ENCODE data around the gene ICOSLG. TPM values are rescaled to one million over a fixed set of nuclear protein-coding genes. Genes with fewer than 3 reads are reported as not detected.
A peak's percentile ranks its signal among the peaks of the same experiment; 100 is the strongest.

ICOSLG gene
- total and polyA plus RNA-seq, 2 donors = 1.3 to 2.7 TPM

- Histone ChIP-seq H3K4me3 (ENCODE audit: low read depth, low read length) (no peak overlapping the region), H3K36me3 (ENCODE audit: insufficient read depth) (no peaks in the 10 kb centered on the region), H3K4me1 (ENCODE audit: insufficient read depth) (no peaks in the 10 kb centered on the region), H3K27ac (ENCODE audit: low read depth) (no peak overlapping the region)
- 65% methylated on average over 5 of the region's 5 CpGs for WGBS
- no peak for DNase-seq (ENCODE audit: extremely low spot score)
Measured at GRCh38 chr21:44275041-44275440, 34.3 kb upstream of the ICOSLG start.

DNA sequence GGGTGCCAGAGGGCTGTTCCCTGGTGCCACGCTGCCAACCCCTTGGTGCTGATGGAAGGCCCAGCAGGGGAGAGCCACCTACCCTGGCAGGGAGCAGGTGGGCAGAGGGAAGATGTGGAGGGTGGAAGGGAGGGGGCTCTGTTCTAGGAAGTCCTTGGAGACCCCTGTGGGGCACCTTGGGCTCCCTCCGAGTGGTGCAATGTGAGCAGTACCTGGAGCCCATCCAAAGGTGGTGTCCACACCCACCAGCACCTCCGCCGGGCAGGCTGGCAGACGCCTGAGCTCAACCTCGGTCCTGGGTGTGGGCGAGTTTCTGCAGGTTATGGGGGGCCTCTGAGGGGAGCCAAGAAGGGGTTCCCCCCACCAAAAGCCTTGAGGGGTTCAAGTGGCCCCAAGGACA, 32.3 kb upstream of the ICOSLG start:
- WGBS = 87% methylated on average over 7 of the region's 7 CpGs

GRCh38 chr21:44272284-44272858, 31.6 kb upstream of the ICOSLG start:
- H3K4me1 ChIP-seq (ENCODE audit: insufficient read depth) = no peaks in the 10 kb centered on the region
- 91% methylated on average over 18 of the region's 18 CpGs for WGBS
- H3K4me3 ChIP-seq (ENCODE audit: low read depth, low read length) = no peak overlapping the region
- H3K27ac ChIP-seq (ENCODE audit: low read depth) = no peak overlapping the region
- DNase-seq (ENCODE audit: extremely low spot score) = no peak
- no peaks in the 10 kb centered on the region for H3K36me3 ChIP-seq (ENCODE audit: insufficient read depth)

More for the DNA sequence above, 32.3 kb upstream of the ICOSLG start:
- no peaks in the 10 kb centered on the region for H3K4me1 ChIP-seq (ENCODE audit: insufficient read depth)
- H3K4me3 ChIP-seq (ENCODE audit: low read depth, low read length) = no peak overlapping the region
- no peaks in the 10 kb centered on the region for H3K36me3 ChIP-seq (ENCODE audit: insufficient read depth)
- DNase-seq (ENCODE audit: extremely low spot score) = no peak
- H3K27ac ChIP-seq (ENCODE audit: low read depth) = no peak overlapping the region

- DNase-seq (ENCODE audit: extremely low spot score) = no peak
Measured at GRCh38 chr21:44271558-44272283, 31.0 kb upstream of the ICOSLG start.

DNA sequence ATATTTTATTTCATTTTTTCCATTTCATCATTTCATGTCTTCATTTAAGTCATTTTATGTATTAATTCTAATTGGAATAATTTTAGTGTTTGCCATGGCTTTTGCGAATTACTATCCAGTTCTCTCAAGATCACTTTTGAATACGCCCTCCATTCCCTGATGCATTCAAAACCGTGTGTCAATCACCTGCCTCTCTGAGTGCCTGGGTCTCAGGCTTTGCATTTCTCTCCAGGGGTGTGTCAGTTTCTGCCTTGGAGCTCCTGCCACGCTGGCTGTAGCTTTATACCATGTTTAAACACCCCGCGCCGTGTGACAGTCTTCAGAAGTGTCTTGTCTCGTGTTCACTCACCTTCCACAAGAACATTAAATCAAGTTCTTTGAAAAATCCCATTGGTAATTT, 28.3 kb upstream of the ICOSLG start:
- H3K36me3 ChIP-seq (ENCODE audit: insufficient read depth) = no peaks in the 10 kb centered on the region
- no peak overlapping the region for H3K4me3 ChIP-seq (ENCODE audit: low read depth, low read length)
- DNase-seq (ENCODE audit: extremely low spot score) = no peak
- H3K4me1 ChIP-seq (ENCODE audit: insufficient read depth) = no peaks in the 10 kb centered on the region
- WGBS = 82% methylated on average over 8 of the region's 8 CpGs
- no peak overlapping the region for H3K27ac ChIP-seq (ENCODE audit: low read depth)

More at GRCh38 chr21:44271558-44272283, 31.0 kb upstream of the ICOSLG start:
- no peak overlapping the region for H3K27ac ChIP-seq (ENCODE audit: low read depth)
- H3K4me1 ChIP-seq (ENCODE audit: insufficient read depth) = no peaks in the 10 kb centered on the region
- 83% methylated on average over 18 of the region's 18 CpGs for WGBS
- H3K36me3 ChIP-seq (ENCODE audit: insufficient read depth) = no peaks in the 10 kb centered on the region
- H3K4me3 ChIP-seq (ENCODE audit: low read depth, low read length) = no peak overlapping the region

GRCh38 chr21:44267655-44268142, 27.0 kb upstream of the ICOSLG start:
- H3K27ac ChIP-seq (ENCODE audit: low read depth) = no peak overlapping the region
- no peaks in the 10 kb centered on the region for H3K36me3 ChIP-seq (ENCODE audit: insufficient read depth)
- DNase-seq (ENCODE audit: extremely low spot score) = no peak
- 77% methylated on average over 19 of the region's 19 CpGs for WGBS
- H3K4me3 ChIP-seq (ENCODE audit: low read depth, low read length) = no peak overlapping the region
- H3K4me1 ChIP-seq (ENCODE audit: insufficient read depth) = no peaks in the 10 kb centered on the region

DNA sequence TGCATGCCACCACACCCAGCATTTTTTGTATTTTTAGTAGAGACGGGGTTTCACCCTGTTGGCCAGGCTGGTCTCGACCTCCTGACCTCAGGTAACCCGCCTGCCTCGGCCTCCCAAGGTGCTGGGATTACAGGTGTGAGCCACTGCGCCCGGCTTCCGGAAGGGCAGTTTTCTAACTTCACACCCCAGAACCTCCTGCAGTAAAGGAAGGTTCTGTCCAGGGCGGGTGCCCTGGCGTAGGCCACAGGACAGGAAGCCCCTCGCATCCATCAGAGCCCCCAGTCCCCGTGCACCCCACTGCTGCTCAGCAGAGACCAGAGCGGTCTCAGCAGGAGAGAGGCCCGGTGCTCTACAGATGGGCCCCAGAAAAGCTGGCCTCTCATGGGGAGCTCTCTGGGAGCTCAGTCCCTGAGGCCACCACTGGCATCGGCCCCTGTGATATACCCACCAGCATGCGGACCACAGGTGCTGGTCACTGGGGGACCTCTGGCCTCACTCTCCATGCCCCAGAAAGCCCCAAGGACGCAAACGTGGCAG, 25.1 kb upstream of the ICOSLG start:
- H3K27ac ChIP-seq (ENCODE audit: low read depth) = no peak overlapping the region
- no peak overlapping the region for H3K4me3 ChIP-seq (ENCODE audit: low read depth, low read length)
- DNase-seq (ENCODE audit: extremely low spot score) = no peak
- WGBS = 91% methylated on average over 17 of the region's 17 CpGs
- H3K36me3 ChIP-seq (ENCODE audit: insufficient read depth) = no peaks in the 10 kb centered on the region
- H3K4me1 ChIP-seq (ENCODE audit: insufficient read depth) = no peaks in the 10 kb centered on the region

GRCh38 chr21:44263768-44264167, 23.0 kb upstream of the ICOSLG start:
- DNase-seq (ENCODE audit: extremely low spot score) = no peak
- H3K27ac ChIP-seq (ENCODE audit: low read depth) = no peak overlapping the region
- 84% methylated on average over 4 of the region's 4 CpGs for WGBS
- H3K36me3 ChIP-seq (ENCODE audit: insufficient read depth) = no peaks in the 10 kb centered on the region
- H3K4me1 ChIP-seq (ENCODE audit: insufficient read depth) = no peaks in the 10 kb centered on the region
- H3K4me3 ChIP-seq (ENCODE audit: low read depth, low read length) = no peak overlapping the region

DNA sequence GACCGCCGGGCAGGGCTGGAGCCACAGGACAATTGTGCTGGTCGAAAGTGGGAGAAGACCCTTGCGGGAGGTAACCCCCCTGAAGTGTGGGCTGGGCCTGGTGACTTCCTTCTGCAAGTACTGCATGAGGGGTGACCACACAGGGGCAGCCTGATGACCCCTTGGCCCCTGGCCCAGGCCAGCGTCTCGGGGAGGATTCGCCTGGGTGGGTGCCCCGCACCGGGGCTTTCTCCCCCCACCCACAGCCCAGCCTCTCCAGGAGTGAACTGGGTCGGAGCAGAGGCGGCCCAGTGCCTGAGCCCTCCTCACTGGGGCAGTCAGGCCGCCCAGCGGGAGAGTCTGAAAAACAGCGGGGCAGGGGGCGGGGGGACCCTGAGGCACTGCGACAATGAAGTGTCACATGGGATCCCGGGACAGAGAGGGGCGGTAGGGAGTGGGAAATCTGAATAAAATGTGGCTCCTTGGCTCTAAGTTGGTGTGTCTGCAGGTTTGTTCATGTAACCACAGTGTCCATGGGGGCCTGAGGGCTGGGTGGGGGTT, 22.5 kb upstream of the ICOSLG start:
- 57% methylated on average over 18 of the region's 18 CpGs for WGBS
- Histone ChIP-seq H3K36me3 (ENCODE audit: insufficient read depth) (no peaks in the 10 kb centered on the region), H3K27ac (ENCODE audit: low read depth) (no peak overlapping the region), H3K4me3 (ENCODE audit: low read depth, low read length) (no peak overlapping the region), H3K4me1 (ENCODE audit: insufficient read depth) (no peaks in the 10 kb centered on the region)
- peak; percentile 7 for DNase-seq (ENCODE audit: extremely low spot score)

GRCh38 chr21:44262338-44263056, 21.8 kb upstream of the ICOSLG start:
- H3K4me3 ChIP-seq (ENCODE audit: low read depth, low read length) = no peak overlapping the region
- H3K36me3 ChIP-seq (ENCODE audit: insufficient read depth) = no peaks in the 10 kb centered on the region
- DNase-seq (ENCODE audit: extremely low spot score) = no peak
- 82% methylated on average over 12 of the region's 12 CpGs for WGBS
- H3K27ac ChIP-seq (ENCODE audit: low read depth) = no peak overlapping the region
- no peaks in the 10 kb centered on the region for H3K4me1 ChIP-seq (ENCODE audit: insufficient read depth)

DNA sequence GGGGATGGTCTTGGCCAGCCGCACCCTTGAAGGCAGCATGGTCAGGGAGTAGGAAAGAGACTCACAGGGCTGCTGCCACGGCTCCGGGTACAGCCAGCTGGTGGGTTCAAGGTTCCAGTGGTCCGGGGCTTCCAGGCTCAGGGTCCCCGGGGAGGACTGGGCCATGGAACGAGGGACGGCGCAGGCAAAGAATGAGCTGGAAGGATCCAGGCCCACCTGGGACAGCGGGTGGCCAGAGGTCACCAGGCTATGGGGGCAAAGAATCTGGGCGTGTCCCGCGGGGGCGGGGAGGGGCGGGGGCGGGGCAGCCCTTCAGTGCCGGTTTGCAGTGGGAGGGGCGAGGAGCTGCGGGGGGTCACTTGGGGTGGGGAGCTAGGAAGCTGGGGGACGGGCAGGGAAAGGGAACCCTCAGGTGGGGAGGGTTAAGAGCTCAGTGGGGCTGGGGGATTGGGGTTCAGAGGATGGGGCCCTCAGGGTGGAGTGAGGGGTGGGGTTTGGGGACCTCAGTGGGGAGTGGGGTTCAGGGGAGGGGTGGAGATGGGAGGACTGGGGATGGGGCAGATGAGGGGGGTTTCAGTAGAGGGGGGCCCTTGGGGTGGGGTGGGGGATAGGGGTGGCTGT, 21.0 kb upstream of the ICOSLG start, which contains the start of gene DNMT3L:
TSS of gene DNMT3L (minus strand) at position 223 of the 621 bp plus-strand sequence. CDS start 638 bp downstream, outside the sequence.
- 75% methylated on average over 19 of the region's 19 CpGs for WGBS
- no peak within 1 kb of the TSS for H3K4me3 ChIP-seq (ENCODE audit: low read depth, low read length)
- H3K36me3 ChIP-seq (ENCODE audit: insufficient read depth) = no peaks in the 10 kb centered on the region
- DNase-seq (ENCODE audit: extremely low spot score) = no peak
- no peaks in the 10 kb centered on the region for H3K4me1 ChIP-seq (ENCODE audit: insufficient read depth)
- no peak within 1 kb of the TSS for H3K27ac ChIP-seq (ENCODE audit: low read depth)

- Histone ChIP-seq H3K4me1 (ENCODE audit: insufficient read depth) (no peaks in the 10 kb centered on the region), H3K27ac (ENCODE audit: low read depth) (no peak overlapping the region), H3K36me3 (ENCODE audit: insufficient read depth) (no peaks in the 10 kb centered on the region), H3K4me3 (ENCODE audit: low read depth, low read length) (no peak overlapping the region)
- DNase-seq (ENCODE audit: extremely low spot score) = no peak
- 83% methylated on average over 19 of the region's 19 CpGs for WGBS
Measured at GRCh38 chr21:44260791-44261631, 20.3 kb upstream of the ICOSLG start.
